HG02610 (cell line): ENCODE results near the gene ECM2.

ENCODE experiments used
- ATAC-seq: cut with Tn5 transposase; IDR thresholded peaks from one replicate; pipeline ENCODE4 v1.9.1; 2021; ENCODE audit warnings: mild to moderate bottlenecking, moderate library complexity; ENCODE audit not compliant: unreplicated experiment

The ECM2 gene

DNA sequence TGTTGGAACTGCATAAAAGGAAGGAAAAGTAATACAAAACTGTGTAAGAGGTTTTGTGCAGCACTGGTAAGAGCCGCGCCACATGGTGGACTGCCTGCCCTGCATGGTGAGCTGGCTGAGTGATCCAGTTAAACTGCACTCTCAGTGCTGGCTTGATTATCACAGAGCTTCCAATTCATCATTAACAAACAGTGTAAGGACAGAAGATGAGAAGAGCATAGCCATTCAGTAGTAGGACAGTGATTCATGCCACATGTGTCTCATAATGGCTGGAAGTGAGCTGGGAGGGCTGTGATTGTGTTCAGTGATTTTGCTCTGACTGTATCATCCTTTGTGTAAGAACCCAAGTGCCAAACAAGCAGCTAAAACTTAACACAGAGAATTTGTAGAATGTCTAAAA, 67.6 kb downstream of the ECM2 start:
- ATAC-seq: no peak

DNA sequence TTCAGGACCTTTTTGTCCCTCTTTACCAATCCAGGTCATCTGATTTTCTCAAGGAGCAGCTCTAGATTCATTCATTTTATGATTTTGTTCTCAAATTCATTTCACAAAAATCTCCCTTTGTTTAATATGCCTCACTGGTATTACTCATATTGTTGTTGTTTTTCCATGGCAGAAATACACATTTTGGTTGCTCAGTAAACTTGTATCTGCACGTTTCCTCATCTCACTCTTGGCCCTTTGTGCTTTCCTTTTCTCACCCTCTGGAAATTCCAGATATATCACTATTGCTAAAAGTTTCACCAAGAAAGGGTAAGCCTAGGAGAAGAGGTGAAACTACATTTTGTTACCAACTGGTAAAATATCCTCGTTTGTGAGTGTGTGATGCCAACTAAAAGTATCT, 68.3 kb downstream of the ECM2 start:
- no peak for ATAC-seq

DNA sequence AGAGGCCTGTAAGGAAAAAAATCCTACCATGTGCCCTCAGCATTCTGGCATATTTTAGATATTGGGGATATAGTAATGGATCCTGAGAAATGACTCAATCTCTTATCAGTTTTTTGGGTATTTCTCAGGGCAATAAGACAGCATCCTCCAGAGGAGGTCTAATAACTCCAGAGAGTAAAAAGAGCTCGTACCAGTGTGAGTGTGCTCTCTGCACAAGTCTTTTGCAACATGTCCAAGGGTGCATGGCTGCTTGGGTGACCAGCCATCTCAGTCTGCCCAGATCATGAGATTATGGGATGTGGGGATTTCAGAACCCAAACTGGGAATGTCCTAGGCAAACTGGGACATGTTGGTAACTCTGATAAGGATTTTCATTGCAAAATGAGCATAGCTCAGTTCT, 68.7 kb downstream of the ECM2 start:
- no peak for ATAC-seq

DNA sequence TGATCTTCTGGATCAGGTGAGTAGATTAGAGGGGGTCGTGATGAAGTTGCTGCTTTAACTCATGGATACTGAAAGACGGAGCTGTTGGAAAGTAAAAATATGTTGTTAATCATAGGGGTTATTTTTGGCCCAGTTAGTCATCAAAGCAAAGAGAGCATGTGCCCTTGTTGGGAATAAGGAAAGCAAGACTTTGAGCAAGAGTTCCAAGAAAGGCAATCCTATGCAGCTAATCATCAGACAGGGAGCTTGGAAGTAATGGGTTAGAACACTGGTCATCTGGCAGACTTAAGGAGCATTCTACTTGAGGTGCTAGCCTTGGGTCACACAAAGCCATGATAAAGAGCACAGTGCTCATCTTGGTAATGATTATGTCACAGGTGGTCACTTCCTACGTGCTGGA, 71.8 kb downstream of the ECM2 start:
- ATAC-seq: no peak

DNA sequence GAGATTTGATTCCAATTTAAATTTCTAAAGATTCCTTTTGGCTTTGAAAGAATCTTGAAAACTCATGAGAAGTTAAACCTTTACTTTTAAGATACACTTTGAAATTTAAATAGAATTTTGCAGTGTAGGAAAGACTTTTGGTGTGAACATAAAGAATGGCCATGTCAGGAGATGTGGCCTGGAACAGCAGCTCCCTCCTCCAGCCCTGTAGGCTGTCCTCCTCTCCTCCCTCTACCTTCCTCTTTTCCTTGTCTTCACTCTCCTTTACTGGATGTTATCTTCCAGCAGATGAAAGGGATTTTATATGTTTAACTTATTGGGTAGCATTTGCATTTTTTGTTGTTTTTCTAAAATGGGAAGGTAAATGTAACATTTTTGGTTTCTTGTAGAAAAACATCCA, 72.4 kb downstream of the ECM2 start:
- ATAC-seq: no peak

DNA sequence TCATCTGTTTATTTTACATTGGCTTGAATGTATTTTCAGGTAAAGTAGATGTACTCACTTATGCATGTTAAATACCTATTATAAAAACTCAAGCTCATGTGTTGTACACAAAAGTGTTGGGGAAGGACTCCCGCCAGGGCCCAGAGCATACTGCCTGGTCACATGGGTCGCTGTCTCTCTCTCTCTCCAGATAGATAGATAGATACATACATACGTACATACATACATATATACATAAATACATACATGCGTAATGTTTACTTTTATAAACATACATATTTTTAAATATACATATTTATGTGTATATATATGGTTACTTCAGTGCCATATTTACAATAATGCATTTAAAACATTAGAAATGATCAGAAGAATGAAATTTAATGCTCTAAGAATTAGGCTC, 78.2 kb downstream of the ECM2 start:
- no peak for ATAC-seq

DNA sequence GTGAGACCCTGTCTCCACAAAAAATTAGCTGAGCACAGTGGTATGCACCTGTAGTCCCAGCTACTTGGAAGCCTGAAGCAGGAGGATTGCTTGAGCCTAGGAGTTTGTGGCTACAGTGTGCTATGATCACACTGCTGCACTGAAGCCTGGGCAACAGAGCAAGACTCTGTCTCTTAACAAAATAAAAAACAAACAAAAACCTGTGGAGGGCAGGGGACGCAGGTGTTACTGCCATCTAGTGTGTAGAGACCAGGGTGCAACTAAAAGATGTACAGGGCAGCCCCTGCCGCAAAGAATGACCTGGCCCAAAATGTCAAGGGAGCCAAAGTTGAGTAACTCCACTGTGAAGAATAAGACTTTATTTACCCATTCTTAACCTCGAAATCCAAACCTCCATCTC, 80.6 kb downstream of the ECM2 start:
- ATAC-seq: no peak

DNA sequence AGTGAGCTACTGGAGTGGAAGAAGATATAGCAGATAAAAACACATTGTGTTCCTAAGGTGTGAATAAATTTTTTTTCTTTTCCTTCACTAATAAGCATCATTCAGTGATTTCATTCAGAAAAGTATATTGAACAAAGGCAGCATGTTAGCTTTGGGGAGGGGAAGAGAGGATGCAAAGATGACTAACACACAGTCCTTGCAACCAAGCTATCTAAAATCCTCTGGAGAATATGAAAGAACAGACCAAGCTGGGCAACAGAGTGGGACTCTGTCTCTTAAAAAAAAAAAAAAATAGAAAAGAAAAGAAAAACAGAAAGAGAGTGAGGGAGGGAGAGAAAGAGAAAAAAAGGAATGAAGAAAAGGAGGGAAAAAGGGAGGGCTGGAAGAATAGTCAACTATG, 89.3 kb downstream of the ECM2 start:
- no peak for ATAC-seq
